PC-3 (cell line): ENCODE measurements around the gene TERB1.

Experiments
- EZH2 ChIP-seq: fragments of 300-600 bp; sonication (generic); IDR thresholded peaks from one replicate; pipeline ENCODE4 v1.6.1; 2017; ENCODE audit warnings: antibody characterized with exemption, mild to moderate bottlenecking, low read length; ENCODE audit not compliant: unreplicated experiment
- EZH2phosphoT487 ChIP-seq: fragments of 300-600 bp; sonication (generic); IDR thresholded peaks from 2 replicates; pipeline ENCODE4 v1.6.1; 2018; ENCODE audit warnings: mild to moderate bottlenecking, antibody characterized with exemption, low read length, borderline replicate concordance
- TF ChIP-seq, protein P1 (sequence below): fragments of 300-600 bp; sonication (generic); conservative IDR thresholded peaks from 2 replicates; pipeline ENCODE4 v1.5.1; 2017; ENCODE audit warnings: antibody characterized with exemption, low read depth, mild to moderate bottlenecking, low read length

DNA sequence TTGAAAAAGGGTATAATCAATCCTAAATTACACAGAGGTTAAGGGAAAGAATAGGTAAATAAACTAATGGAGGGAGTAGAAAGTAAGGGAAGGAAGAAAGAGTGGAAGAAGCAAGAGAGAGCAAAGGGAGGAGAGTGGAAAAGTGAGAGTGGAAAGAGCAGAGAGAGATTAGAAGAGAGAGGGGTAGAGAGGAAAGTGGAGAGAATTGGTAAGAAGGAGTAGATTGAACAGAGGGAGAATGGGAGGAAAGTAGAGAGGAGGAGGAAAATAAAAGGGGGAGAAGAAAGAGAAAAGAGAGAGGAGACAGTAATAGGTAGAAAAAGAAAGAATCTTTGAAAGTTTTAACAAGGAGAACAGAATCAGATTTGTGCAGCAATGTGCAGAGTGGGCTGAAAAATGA lies 24.9 kb downstream of the TERB1 start:
- no peak for TF ChIP-seq EZH2
- TF ChIP-seq, protein P1, sequence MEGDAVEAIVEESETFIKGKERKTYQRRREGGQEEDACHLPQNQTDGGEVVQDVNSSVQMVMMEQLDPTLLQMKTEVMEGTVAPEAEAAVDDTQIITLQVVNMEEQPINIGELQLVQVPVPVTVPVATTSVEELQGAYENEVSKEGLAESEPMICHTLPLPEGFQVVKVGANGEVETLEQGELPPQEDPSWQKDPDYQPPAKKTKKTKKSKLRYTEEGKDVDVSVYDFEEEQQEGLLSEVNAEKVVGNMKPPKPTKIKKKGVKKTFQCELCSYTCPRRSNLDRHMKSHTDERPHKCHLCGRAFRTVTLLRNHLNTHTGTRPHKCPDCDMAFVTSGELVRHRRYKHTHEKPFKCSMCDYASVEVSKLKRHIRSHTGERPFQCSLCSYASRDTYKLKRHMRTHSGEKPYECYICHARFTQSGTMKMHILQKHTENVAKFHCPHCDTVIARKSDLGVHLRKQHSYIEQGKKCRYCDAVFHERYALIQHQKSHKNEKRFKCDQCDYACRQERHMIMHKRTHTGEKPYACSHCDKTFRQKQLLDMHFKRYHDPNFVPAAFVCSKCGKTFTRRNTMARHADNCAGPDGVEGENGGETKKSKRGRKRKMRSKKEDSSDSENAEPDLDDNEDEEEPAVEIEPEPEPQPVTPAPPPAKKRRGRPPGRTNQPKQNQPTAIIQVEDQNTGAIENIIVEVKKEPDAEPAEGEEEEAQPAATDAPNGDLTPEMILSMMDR, result no peak
- TF ChIP-seq EZH2phosphoT487, result no peak
